IPS-18c (cell line): ENCODE data around the gene PCSK9.
A peak's percentile ranks its signal among the peaks of the same experiment; 100 is the strongest.

Experiments
- H3K4me3 ChIP-seq: 2 replicates; pipeline ENCODE4 v1.7.0; 2013; ENCODE audit warnings: low read depth, mild to moderate bottlenecking, low read length, moderate library complexity; ENCODE audit not compliant: insufficient read depth
- H3K9me3 ChIP-seq: one replicate; pipeline ENCODE4 v1.6.1; 2013; ENCODE audit warnings: mild to moderate bottlenecking, low read length, moderate library complexity; ENCODE audit not compliant: control insufficient read depth, insufficient read depth

PCSK9 gene

DNA sequence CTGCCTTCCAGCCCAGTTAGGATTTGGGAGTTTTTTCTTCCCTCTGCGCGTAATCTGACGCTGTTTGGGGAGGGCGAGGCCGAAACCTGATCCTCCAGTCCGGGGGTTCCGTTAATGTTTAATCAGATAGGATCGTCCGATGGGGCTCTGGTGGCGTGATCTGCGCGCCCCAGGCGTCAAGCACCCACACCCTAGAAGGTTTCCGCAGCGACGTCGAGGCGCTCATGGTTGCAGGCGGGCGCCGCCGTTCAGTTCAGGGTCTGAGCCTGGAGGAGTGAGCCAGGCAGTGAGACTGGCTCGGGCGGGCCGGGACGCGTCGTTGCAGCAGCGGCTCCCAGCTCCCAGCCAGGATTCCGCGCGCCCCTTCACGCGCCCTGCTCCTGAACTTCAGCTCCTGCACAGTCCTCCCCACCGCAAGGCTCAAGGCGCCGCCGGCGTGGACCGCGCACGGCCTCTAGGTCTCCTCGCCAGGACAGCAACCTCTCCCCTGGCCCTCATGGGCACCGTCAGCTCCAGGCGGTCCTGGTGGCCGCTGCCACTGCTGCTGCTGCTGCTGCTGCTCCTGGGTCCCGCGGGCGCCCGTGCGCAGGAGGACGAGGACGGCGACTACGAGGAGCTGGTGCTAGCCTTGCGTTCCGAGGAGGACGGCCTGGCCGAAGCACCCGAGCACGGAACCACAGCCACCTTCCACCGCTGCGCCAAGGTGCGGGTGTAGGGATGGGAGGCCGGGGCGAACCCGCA, at the start of gene PCSK9:
Gene PCSK9, plus strand, starts transcription at position 207 of the 741 bp plus-strand sequence. Its CDS starts 290 bp downstream, at position 497.
- peaks cover 3% of the 10 kb centered on the region for H3K9me3 ChIP-seq
- peak within 1 kb of the TSS; percentile 53 for H3K4me3 ChIP-seq

DNA sequence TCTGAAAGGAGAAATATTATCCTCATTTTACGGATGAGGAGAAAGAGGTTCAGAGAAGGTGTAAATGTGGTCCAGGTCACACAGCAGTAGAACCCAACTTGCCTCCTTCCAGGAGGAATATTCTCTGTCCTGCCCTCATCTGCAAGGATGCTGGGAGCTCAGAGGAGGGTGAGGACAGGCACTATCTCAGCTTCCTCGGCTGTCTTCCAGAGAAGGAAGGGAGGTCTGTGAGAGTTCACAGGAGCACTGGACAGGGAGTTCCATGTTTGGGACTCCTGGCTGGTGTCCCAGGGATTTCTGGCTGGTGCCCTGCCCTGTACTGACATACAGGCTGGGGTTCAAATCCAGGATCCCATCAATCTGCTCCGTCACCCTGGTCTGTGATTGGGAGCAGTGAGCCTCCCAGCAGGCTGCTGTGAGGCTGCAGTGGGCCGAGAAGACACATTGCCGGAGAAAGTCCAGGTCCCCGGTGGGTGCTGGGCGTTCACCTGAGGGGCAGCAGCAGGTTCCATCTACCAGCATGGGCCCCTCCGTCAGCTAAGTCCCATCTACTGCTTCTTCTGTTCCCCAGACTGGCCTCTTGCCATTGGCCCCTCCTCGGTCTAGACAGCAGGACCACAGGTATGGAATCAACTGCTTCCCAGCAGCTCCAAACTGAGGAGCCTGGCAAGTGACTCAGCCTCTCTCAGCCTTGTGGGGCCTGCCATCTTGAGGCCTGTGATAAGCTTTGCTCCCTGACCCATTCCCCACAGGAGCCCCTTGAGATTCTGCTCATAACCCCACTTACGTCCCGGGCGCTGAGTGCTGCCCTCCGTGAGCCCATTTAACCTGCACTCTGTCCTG, 49.2 kb upstream of the PCSK9 start:
- Histone ChIP-seq H3K4me3 (no peak overlapping the region), H3K9me3 (no peaks in the 10 kb centered on the region)

DNA sequence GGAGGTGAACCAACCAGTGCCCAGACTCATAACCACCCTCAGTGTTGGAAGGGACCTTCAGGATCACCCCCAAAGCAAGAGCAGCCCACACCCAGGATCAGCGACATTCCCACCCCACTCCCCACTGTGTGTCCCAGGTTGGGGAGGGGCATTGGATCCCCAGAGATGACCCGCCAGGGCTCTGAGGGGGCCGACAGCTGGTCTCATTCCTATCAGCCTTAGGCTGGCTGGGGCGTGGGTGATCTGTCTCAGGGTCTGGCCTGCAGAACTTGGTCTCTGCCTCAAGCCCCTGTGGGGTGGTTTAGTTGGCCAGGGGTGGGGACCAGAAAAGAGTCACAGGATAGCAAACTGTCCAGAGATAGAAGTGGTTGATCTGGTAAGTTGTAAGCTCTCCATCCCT, 48.4 kb upstream of the PCSK9 start:
- Histone ChIP-seq H3K4me3 (no peak overlapping the region), H3K9me3 (no peaks in the 10 kb centered on the region)

DNA sequence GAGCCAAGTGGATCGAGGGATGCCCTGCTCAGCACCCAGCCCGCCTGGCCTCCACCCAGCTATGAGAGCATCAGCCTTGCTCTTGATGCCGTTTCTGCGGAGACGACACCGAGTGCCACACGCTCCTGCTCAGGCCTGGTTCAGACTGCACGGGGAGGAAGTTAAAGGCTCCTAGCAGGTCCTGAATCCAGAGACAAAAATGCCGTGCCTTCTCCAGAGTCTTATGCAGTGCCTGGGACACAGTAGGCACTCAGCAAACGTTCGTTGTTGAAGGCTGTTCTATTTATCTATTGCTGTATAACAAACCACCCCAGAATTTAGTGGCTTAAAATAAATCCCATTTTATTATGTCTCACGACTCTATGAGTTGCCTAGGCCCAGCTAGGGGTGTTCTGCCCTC, 47.4 kb upstream of the PCSK9 start:
- H3K9me3 ChIP-seq: no peaks in the 10 kb centered on the region

DNA sequence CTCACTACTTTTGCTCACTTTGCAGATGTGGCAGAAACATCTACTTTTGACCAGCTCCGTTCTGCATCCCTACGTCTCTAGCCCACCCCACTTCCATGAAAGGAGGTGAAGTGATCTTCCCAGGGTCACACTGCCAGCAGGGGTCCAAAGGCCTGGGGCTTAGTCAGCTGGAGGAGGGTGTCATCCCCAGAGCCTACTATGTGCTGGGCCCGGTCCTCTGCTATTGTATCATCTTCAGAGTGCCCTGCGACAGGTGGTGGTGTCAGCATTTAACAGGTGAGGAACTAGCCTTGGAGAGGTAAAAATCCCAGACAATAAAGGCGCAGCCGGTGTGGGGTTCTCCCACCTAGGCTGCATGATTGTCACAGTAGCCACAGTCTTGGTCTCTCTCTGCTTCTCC, 46.2 kb upstream of the PCSK9 start:
- H3K9me3 ChIP-seq: no peaks in the 10 kb centered on the region
- H3K4me3 ChIP-seq: no peak overlapping the region; the same call in 1 of the 2 replicates

More for the DNA sequence above, 47.4 kb upstream of the PCSK9 start:
- no peak overlapping the region for H3K4me3 ChIP-seq

DNA sequence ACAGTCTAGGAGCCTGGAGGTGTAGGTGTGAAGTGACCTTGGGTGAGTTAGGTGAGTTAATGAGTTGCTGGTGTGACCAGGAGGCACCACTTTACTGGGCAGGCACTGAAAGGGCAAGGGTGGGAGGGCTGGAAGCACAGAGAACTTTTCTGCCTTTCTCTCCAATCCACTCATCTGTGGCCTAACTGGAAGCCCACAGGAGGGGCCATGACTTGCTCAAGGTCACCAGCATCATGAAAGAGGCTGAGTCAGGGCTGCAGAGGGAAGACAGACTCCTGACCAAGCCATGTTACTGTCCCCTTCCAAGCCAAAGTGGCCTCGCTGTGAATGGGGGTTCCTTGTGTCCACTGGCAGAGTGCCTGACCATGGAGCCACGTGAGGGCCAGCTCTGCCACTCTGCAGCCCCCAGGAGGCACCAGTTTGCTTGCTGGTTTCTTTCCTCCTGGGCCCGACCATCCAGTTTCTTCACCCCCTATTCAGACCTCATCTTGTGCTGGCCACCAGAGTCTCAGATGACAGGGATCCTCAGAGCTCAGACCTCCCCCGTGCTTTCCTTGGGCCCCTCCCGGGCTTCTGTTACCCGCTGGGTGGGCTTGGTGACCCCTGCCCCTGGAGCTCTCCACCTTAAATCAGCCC, 44.9 kb upstream of the PCSK9 start:
- Histone ChIP-seq H3K9me3 (no peaks in the 10 kb centered on the region), H3K4me3 (no peak overlapping the region)

DNA sequence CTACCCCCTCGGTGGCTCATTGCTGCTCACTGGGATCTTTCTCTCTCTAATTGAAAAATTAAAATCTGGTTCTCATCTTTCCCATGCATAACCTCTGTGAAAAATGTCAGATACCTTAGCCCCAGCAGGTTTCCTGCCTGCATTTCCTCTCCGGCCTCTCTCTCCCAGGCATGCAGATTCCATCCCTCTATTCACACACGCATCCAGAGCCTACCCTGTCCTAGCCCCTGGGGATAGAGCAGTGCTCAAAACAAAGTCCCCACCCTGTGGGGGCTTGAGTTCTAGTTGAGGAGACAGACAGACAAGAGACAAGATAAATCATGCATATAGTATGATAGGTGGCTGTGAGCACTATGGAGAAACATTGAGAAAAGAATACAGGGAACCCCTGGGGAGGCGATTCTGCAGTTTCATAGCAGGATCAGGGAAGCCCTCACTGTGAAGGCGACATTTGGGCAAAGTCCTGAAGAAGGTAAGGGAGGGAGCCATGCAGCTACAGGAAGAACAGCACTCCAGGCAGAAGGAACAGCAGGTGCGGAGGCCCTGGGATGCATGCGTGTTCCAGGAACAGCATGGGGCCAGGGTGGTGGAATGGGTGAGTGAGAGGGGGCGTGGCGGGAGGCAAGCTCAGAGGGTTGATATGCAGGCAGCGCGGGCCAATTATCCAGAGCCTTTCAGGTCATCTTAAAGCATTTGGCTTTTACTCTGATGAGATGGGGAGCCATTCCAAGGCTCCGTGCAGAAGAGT, 44.2 kb upstream of the PCSK9 start:
- Histone ChIP-seq H3K4me3 (no peak overlapping the region), H3K9me3 (no peaks in the 10 kb centered on the region)

DNA sequence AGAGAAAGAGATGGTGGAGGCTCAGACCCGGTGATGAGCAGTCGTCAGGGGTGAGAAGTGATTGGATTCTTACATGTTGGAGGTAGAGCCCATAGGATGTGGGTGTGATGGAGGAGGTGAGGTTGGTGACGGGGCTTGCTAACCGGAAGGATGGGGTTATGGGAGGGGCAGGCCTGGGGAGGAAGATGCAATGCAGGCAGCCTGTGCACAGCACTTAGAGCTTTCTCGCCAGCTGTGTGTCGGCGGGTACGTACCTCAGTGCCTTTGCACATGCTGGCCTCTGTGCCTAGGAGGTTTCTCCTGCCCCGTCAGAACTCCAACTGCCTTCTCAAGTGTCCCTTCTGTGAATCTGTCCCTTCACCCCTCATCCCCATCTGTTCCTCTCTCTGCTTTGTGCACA, 43.5 kb upstream of the PCSK9 start:
- peak overlapping the region; percentile 20; the same call in 1 of the 2 replicates for H3K4me3 ChIP-seq
- no peaks in the 10 kb centered on the region for H3K9me3 ChIP-seq

DNA sequence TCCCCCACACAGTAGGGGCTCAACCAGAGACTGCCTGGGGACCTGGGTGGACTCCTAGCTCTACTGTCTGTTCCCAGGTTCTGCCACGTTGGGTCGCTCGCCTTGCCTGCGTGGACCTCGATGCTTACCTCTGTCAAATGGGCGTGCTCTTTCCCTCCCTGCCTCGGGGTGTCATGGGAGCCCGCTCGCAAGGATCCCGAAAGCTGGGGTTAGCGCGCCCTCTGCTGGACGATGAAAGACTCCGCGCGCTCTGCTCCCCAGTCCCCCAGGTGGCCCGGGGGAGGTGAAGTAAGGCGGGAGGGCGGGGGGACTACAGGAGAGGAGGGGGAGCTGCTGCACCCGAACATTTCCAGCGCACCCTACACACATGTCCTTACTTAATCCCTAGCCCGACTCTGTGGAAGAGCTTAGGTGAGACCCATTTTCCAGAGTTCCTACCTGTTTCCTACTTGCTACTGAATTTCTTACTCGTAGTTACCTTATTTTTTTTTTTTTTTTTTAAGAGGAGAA, 42.9 kb upstream of the PCSK9 start:
- H3K4me3 ChIP-seq: peak overlapping the region; percentile 49
- no peaks in the 10 kb centered on the region for H3K9me3 ChIP-seq

DNA sequence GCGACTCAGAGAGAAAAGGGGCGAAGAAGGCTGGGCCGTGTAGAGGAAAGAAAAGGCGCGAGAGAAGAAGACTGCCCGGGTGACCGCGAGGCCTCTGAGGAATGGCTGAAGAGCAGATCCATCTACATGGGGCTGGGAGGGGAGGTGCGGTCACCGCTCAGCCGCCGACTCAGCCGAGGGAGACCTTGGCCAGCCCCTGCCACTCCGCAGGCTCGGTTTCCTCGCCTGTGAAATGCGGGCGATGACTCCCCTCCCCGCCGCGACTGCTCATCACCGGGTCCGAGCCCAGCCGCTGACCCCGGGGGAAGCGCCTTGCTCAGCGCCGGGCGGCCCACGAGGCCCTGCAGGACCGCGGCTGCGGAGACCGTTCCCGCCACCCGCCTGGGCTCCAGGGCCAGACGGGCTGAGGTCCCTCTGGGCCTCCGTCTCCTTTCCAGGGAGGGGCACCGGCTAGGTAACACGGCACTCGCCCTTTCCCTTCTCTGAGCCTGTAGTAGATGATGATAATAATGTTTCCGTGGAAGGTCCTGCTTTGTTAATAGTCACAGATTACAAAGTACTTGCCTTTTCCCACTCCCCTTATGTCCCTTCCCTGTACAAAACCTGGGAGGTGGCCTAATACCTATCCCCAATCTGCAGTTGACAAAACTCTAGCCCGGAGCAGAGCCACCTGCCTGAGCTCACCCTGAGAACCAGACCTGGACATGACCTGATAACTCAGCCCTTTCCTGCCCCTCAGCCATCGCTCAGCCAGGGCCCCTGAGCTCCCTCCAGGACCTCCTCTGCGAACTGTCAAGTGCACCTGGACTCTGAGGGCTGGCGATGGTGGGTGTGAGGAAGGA, 42.3 kb upstream of the PCSK9 start:
- H3K4me3 ChIP-seq: peak overlapping the region; percentile 49
- no peaks in the 10 kb centered on the region for H3K9me3 ChIP-seq

DNA sequence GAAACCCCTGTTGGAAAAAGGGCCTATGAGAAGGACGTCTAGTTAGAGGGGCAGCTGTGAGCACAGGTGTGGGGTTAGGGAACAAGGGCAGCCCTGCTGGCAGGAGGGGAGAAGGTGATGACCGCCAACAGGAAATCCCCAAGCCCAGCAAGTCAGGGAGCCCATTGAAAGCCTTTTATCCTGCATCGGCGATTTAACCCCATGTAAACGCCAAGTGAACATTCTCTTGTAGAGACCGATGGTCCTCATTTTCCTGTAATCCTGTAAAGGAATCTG, 41.7 kb upstream of the PCSK9 start:
- H3K4me3 ChIP-seq: peak overlapping the region; percentile 28; the same call in 1 of the 2 replicates
- H3K9me3 ChIP-seq: no peaks in the 10 kb centered on the region

DNA sequence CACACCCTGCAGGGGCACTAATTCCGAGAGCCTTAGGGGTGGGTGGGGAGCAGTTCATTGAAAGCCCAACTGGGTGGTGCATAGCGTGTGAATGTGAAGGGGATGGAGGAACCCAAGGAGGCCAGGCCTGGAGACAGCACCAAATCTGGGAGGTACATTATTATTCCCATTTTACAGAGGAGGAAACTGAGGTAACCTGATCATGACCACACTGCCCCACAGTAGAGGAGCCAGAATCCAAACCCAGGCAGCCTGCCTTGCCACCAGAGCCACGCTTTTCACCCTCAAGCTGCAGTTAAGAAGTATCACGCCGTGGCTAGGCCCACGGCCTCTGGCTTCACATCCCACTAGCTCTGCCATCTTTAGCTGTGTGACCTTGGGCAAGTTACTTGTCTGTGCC, 41.2 kb upstream of the PCSK9 start:
- H3K9me3 ChIP-seq: no peaks in the 10 kb centered on the region
- H3K4me3 ChIP-seq: no peak overlapping the region

DNA sequence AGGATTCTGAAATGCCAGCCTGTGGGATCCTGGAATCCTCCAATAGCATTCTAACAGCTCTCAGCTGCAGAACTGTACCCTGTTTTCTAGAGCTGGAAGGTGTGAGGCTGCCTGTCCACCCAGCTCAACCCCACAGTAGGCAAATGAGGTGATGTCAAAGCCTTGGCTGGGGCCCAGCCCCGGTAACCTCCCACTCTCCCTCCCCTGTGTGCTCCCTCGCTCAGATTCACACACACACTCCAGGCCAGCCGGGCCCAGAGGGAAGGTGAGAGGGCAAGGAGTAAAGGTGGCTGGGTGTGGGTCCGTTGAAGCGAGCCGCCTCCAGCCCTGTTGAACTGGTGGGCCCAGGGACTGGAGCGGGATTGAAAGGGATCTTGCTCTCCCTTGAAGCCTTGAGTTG, 40.7 kb upstream of the PCSK9 start, which contains the start of gene BSND:
Gene BSND, plus strand, starts transcription at position 257 of the 400 bp plus-strand sequence. CDS start 254 bp downstream, outside the sequence.
- Histone ChIP-seq H3K4me3 (no peak within 1 kb of the TSS), H3K9me3 (no peaks in the 10 kb centered on the region)

DNA sequence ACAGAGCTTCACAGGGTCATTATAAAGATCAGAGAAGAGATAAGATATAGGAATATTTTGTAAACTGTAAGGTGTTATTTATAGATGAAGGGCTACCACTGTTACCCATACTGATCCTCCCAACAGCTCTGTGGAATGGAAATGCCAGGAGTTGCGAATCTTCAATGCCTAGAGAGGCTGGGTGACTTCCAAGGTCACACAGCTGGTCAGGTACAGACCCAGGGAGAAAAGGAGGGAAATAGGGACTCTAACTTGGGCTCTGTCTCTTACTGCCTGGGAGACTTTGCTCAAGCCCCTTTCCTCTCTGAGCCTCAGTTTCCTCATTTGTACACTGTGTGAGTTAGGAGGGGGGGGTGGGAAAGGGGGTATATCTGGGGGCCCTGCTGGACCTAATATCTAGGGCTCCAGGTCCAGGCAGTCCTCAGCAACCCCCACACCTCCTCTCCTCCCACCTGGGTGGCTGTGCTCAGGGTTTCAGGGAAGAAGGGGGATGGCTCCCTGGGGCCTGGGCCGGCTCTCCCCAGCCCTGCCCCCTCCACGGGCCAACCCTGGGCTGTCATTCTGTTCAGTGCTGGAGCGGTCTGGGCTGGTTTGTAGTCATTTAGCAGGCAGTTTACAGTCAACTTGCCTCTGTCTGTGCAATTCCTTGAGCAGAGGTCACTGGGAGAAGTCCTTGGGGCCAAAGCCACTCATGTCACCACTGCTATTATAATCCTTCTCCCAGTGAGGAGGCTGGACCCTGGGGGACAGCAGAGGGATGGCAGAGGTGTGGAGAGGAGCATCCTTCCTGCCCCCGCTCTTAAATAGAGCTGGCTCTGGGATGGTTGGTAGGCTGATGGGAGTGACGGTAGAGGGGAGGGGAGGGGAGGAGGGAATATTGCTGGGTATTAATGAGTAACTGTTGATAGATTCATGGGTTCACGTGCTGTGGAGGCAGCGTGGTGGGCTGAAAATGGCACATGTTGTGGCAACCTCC, 39.0 kb upstream of the PCSK9 start:
- Histone ChIP-seq H3K4me3 (no peak overlapping the region), H3K9me3 (no peaks in the 10 kb centered on the region)

DNA sequence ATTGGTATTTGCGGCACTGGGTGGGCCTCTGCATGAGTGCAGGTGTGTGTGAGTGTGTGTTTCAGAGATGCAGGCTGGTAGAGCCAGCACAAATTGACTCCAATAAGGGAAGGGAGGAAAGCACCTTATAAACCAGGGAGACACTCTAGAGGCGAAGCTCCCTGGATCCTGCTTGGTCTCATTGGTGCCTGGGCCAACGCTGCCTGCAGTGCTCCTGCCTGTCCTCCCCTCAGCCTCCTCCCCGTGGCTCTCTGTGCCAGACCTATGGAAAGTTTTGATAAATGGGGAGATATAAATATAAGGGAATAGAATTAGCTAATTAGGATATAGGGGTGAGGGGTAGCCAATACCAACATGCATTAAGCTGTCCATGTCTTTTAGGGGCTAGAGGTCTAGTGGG, 38.0 kb upstream of the PCSK9 start:
- Histone ChIP-seq H3K4me3 (no peak overlapping the region), H3K9me3 (no peaks in the 10 kb centered on the region)
